H1 (cell line): ENCODE results near the gene PPP1R1A. TPM values are rescaled to one million over a fixed set of nuclear protein-coding genes. Genes with fewer than 3 reads are reported as not detected.

Experiments used
- EGR1 ChIP-seq: IDR thresholded peaks from 2 replicates; pipeline ENCODE4 v1.6.1; 2011; ENCODE audit warnings: low read depth, low read length, borderline replicate concordance
- GTF2F1 ChIP-seq: IDR thresholded peaks from 2 replicates; pipeline ENCODE4 v1.6.1; 2012; ENCODE audit warnings: low read depth, low read length, improper control_type of control experiment, borderline replicate concordance
- KDM1A ChIP-seq: fragments of 200-600, 300-600 bp; sonication (generic); IDR thresholded peaks from 2 replicates; pipeline ENCODE4 v1.7.1; 2016; ENCODE audit warnings: mild to moderate bottlenecking, low read length, borderline replicate concordance
- SIN3A ChIP-seq, 2 experiments: IDR thresholded peaks in 1 of 2; conservative IDR thresholded peaks in 1 of 2; 2 replicates each; pipeline ENCODE4 v1.6.1; 2011 to 2012; ENCODE audit warnings: low read length in 2 of 2, improper control_type of control experiment in 1 of 2, low read depth in 1 of 2, mild to moderate bottlenecking in 1 of 2
- TAF7 ChIP-seq: optimal IDR thresholded peaks from 2 replicates; pipeline ENCODE3; 2011; ENCODE audit warnings: low read depth, mild to moderate bottlenecking, inconsistent platforms, low read length, moderate library complexity, borderline replicate concordance
- YY1 ChIP-seq: IDR thresholded peaks from 2 replicates; pipeline ENCODE4 v1.6.1; 2011; ENCODE audit warnings: low read depth, mild to moderate bottlenecking, low read length
- polyA plus RNA-seq, 7 experiments: library from polyadenylated mRNA; depleted of rRNA in 3 of 7; stranded (reverse) in 5 of 7; unstranded in 2 of 7; fragments of >200 nt in 5 of 7; fragments of 200-250 nt in 2 of 7; gene quantifications; 1 replicate in 5 of 7; 2 replicates in 1 of 7; 4 replicates in 1 of 7; pipeline versions ENCODE4 v1.2.1 to v1.2.3, GENCODE V29; 2011 to 2013; ENCODE audit warnings: missing spikeins in 2 of 7, mixed read lengths in 2 of 7
- total RNA-seq: library from RNA; stranded (reverse); fragmentation: NEBNext Ultra II Directional; extraction: Animal tissue kit (Norgen Biotek cat#: 25700); gene quantifications from 2 replicates; pipeline ENCODE4 v1.2.1, GENCODE V29; 2021

Gene PPP1R1A
- total and polyA plus RNA-seq, 2 of the 8 experiments (the other 6 are each of a cell fraction or from before 2014, with no cell fraction given) = 5.8 to 13.1 TPM

GRCh38 chr12:54562750-54563356 is 25.6 kb downstream of the PPP1R1A start (continued):
- TF ChIP-seq EGR1 (no peak), YY1 (no peak), KDM1A (no peak), GTF2F1 (no peak), TAF7 (no peak), SIN3A (conservative IDR thresholded peaks at IDR 0.05 in 1 of 2, IDR thresholded peaks at IDR 0.05 in 1 of 2; ENCODE audit: low read depth in 1 of 2, low read length in 2 of 2) (no peak)
